GM13977 (cell line): ENCODE measurements around the gene TLR9.

Experiments
- DNase-seq: peaks from one replicate; pipeline ENCODE4 v3.0.0; 2012; ENCODE audit warnings: low spot score
- in situ Hi-C: fragments of 300-500 bp; cut with MboI; formaldehyde crosslinking; loops from one replicate; pipeline ENCODE4 v1.12.0; 2022; ENCODE audit warnings: low sequenced_read_pairs, low pct_unique_long_range_greater_than_20kb, mixed read lengths, inconsistent platforms; ENCODE audit not compliant: unreplicated experiment
- TF ChIP-seq, protein P1 (sequence below): IDR thresholded peaks from 2 replicates; pipeline ENCODE4 v1.5.1; 2012; ENCODE audit warnings: mild to moderate bottlenecking, control low read depth; ENCODE audit not compliant: insufficient read depth; ENCODE audit errors: extremely low read depth, missing control alignments

Gene TLR9

DNA sequence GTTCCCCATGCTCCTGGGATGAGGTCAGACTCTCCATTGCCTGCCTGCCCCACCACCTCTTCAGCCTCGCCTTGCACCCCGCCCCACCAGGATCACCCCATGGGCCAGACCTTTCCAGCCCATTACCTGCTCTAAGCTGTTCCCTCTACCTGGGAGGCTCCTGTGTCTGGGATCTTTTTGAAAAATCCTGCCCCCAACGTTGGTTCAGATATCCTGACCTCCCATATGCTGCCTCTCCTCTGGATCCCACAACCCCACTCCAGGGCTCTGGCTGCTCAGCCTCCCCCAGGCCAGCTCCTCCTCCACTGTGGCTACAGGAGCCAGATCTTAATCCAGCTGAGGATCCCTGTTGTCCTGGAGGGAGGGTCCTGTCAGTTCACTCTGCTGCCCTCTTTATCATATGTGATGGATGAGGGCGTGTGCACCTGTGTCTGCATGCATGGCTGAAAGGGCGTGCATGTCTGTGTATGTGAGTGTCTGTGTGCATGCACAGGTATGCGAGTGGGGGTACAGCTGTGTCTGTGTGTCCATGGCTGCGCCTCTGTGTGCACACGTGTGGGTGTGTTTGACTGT is 49.2 kb downstream of the TLR9 start:
- in situ Hi-C loops, result no loop called here
- TF ChIP-seq, protein P1, sequence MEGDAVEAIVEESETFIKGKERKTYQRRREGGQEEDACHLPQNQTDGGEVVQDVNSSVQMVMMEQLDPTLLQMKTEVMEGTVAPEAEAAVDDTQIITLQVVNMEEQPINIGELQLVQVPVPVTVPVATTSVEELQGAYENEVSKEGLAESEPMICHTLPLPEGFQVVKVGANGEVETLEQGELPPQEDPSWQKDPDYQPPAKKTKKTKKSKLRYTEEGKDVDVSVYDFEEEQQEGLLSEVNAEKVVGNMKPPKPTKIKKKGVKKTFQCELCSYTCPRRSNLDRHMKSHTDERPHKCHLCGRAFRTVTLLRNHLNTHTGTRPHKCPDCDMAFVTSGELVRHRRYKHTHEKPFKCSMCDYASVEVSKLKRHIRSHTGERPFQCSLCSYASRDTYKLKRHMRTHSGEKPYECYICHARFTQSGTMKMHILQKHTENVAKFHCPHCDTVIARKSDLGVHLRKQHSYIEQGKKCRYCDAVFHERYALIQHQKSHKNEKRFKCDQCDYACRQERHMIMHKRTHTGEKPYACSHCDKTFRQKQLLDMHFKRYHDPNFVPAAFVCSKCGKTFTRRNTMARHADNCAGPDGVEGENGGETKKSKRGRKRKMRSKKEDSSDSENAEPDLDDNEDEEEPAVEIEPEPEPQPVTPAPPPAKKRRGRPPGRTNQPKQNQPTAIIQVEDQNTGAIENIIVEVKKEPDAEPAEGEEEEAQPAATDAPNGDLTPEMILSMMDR, result no peak
- no peak for DNase-seq

DNA sequence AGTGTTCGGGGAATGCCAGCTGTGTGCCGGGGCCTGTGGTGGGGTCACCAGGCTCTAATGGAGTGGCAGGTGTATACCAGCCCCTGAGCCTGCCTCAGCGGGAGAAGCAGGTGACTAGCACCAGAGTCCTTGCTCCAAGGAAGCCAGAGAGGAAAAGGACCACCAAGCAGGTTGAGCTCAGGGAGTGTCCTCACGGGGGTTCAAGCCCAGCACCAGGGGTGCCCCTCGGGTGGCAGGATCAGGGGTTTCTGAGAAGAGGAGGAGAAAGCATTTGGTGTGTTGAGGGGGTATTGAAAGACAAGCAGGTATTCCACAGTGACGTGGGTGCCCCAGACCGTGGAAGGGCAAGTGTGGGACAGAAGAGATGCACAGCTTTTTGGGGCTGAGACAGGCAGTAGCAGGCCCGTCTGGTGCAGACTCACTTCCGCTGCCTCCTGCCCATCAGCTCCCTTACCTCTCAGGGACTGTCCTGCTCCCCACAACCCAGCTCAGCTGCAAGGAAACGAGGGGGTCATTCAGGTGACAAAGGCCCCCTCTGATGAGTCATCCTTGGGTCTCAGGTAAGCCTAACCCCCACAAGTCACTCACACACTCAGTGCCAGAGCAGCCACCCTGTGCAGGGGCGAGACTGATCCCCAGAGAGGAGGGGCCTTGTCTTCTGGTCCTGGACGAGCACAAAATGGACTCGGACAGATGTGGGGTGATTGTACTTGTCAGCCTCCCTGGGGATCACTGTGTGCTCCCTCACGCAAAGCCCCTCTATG is 49.8 kb downstream of the TLR9 start:
- DNase-seq, result no peak
- in situ Hi-C loops, result no loop called here
- TF ChIP-seq, protein P1, result no peak

DNA sequence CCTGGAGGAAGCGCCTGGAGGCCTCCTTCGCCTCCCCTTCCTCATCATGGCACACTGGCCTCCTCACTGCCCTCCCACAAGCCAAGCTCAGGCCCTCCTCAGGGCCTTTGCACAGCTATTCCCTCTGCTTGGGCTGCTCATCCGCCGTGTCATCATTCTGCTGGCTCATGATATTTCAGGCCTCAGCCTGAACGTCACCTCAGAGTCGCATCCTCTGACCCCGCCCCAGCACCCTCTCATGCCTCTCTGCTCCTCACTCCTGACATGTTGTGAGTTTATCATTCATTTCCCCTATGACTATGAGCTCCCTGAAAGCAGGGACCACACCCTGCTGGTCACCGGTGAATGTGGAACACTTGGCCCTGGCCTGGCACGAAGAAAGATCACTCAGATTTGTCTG is 50.5 kb downstream of the TLR9 start:
- TF ChIP-seq, protein P1, result no peak
- in situ Hi-C loops, result no loop called here
- no peak for DNase-seq

DNA sequence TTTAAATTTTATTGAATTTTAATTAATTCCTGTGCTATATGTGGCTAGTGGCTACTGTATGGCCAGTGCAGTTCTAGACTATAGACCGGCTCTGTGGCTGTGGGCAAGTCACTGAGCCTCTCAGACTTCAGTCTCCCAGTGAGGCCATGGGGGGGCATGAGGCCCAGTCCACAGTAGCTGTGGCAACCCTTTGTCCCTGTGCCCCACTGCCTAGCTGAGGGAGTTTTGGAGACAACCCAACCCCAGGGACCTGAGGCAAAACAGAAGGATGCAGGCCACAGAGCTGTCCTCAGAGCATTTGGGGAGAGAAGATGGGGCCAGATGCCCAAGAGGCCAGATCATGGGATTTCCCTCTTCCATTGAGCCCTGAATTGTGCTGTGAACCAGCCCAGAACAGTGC is 52.3 kb downstream of the TLR9 start:
- TF ChIP-seq, protein P1, result no peak
- in situ Hi-C loops, result no loop called here
- no peak for DNase-seq

DNA sequence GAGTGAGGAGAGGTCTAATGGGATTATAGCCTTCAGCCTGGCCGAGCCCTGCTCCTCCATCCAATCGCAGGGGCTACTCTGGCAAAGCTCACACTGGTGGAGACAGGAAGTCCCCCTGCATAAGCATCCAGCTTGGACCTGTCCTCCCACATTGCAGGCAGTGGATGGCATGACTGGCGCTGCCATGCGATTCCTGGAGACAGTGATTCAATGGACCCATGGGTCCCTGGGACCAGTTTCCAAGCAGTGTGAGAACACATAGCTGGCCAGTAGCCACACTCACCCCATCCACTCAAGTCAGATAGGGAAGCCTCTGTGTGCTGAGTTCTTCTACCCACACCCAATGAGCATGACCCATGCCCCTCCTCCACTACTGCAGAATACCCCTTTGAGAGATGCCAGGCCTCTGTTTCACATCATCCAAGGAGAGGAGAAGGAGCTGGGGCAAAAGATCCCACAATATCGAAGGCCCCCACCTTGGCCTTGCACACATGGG is 53.1 kb downstream of the TLR9 start:
- no peak for DNase-seq
- TF ChIP-seq, protein P1, result no peak
- in situ Hi-C loops, result no loop called here

DNA sequence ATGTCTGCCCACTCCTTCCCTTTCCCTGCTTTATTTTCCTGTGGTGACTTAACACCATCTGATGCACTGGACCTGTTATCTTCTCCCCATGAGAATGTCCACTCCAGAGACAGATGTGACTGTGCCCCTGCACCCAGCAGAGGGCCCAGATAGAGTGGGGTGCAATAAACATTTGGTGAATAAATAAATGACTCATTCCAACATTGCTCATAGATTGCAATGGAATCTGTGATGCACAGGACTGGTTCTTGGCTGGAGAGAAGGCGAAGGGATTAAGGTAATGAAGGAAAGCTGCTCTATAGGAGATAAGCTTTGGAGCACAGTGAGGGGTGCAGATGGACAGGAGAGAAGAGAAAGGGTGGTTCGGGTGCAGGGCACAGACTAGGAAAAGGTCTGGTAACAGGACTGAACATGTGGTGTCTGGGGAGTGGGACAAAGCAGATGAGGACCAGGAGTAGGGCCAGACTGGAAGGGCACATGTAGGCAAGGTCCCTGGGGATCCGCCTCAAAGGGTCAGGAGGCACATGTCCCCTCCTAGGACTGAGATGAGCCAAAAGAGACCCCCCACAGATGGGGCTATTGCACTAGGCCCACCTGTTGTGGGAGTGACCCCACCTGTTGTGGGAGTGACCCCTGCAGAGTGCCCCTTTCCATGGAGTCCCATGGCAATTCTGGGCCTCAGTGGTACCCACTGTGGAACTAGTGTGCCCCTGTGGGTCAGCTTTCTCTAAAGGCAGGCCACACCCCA is 53.8 kb downstream of the TLR9 start:
- in situ Hi-C loops, result no loop called here
- TF ChIP-seq, protein P1, result no peak
- DNase-seq, result no peak
